ENCODE data around the gene GABRB3. TPM values are rescaled to one million over a fixed set of nuclear protein-coding genes. Genes with fewer than 3 reads are reported as not detected.

GABRB3 gene
- total and polyA plus RNA-seq, 2 of the 8 experiments (the other 6 are each of a cell fraction or from before 2014, with no cell fraction given): 98.8 to 163 TPM

DNA sequence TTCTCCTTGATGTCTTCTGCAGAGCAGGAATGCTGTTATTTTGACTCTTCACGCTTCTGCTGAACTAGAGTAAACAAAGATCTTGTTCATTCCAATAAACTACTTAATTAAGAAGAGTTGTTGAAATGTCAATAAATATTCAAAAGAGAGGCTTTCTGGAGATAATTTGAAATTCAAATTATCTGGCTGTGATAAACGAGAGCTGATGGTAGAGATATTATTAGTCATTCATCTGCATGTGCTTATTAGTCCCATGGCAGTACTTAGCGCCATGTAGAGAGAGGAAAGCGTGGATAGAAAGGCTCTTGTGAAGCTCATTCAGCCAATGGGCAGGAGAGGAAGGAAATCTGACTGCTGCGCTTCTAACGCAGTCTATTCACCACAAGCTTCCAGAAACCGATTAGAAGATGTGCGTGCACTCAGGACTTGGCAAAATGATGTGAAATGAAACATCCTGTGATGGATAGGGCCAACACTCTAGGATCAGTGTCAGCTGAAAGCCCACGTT, 251.1 kb downstream of the GABRB3 start:
- no peak overlapping the region for H3K9ac ChIP-seq (replicated peaks in 1 of 4; ENCODE audit: extremely low read depth in 1 of 4, low read depth in 3 of 4, low read length in 3 of 4)
- no peak overlapping the region for H3K23ac ChIP-seq (ENCODE audit: insufficient read length)
- ChIA-PET POLR2A (ENCODE audit: partially characterized antibody) (no interaction called here), CTCF (ENCODE audit: partially characterized antibody) (no interaction called here)
- H3K27ac ChIP-seq (ENCODE audit: low read depth, low read length): no peak overlapping the region
- DNase-seq (ENCODE audit: low read depth in 1 of 2, low spot score in 2 of 2) (no peak), FAIRE-seq (no peak)
- H4K8ac ChIP-seq (ENCODE audit: extremely low read depth, insufficient read depth, low read length): no peak overlapping the region
- H3K4me1 ChIP-seq (replicated peaks in 1 of 4; ENCODE audit: control insufficient read depth in 3 of 4, insufficient read depth in 4 of 4, low read length in 3 of 4): peaks cover 0 to 3% (median 0%) of the 10 kb centered on the region in 4 experiments; a peak in 2 of 7 replicates
- no peak overlapping the region for H3K14ac ChIP-seq (ENCODE audit: insufficient read length)
- WGBS, 2 experiments (ENCODE audit: extremely low coverage in 1 of 2, insufficient coverage in 1 of 2, insufficient read length in 1 of 2, insufficient replicate concordance in 2 of 2, low coverage in 1 of 2, low lambda C conversion rate in 2 of 2, missing lambda C conversion rate in 1 of 2): 84% methylated on average over 9 of the region's 9 CpGs; no CpG with 5 or more reads in 1 of the 2 experiments
- H3K79me1 ChIP-seq (ENCODE audit: low read depth, low read length): no peaks in the 10 kb centered on the region
- no peaks in the 10 kb centered on the region for H3K36me3 ChIP-seq (ENCODE audit: control insufficient read depth in 2 of 4, insufficient read depth in 4 of 4, low read length in 3 of 4)
- H3K79me2 ChIP-seq (ENCODE audit: control insufficient read depth in 1 of 2, insufficient read depth in 2 of 2, low read length in 2 of 2): no peaks in the 10 kb centered on the region
- H4K5ac ChIP-seq (ENCODE audit: insufficient read length, low read depth, low read length): no peak overlapping the region
- no peak overlapping the region for H4K91ac ChIP-seq (replicated peaks; ENCODE audit: insufficient read length, low read length)
- H2BK120ac ChIP-seq (replicated peaks; ENCODE audit: low read depth, low read length): no peak overlapping the region
- no peak overlapping the region for H3K4me2 ChIP-seq (ENCODE audit: insufficient read depth in 1 of 2, low read depth in 2 of 2, low read length in 2 of 2)
- no peak overlapping the region for H2BK15ac ChIP-seq (ENCODE audit: low read length)
- no peak overlapping the region for H2AK5ac ChIP-seq (ENCODE audit: low read depth, low read length)
- H3K4me3 ChIP-seq (ENCODE audit: extremely low read depth in 1 of 4, insufficient read depth in 2 of 4, low read depth in 3 of 4, low read length in 4 of 4): no peak overlapping the region
- no peaks in the 10 kb centered on the region for H4K20me1 ChIP-seq (replicated peaks in 1 of 2; ENCODE audit: control insufficient read depth in 1 of 2, insufficient read depth in 2 of 2, low read length in 2 of 2)
- no peak overlapping the region for H2BK5ac ChIP-seq (ENCODE audit: low read depth, low read length)
- H2AFZ ChIP-seq (ENCODE audit: low read length): no peak overlapping the region
- H3K4ac ChIP-seq (replicated peaks; ENCODE audit: insufficient read length, low read depth, low read length): no peak overlapping the region
- no peak overlapping the region for H2BK20ac ChIP-seq (ENCODE audit: low read length)
- H3K56ac ChIP-seq (replicated peaks; ENCODE audit: insufficient read length, low read depth, low read length): no peak overlapping the region
- no peaks in the 10 kb centered on the region for H3K23me2 ChIP-seq (ENCODE audit: low read depth, low read length)
- no peak overlapping the region for H3K18ac ChIP-seq (ENCODE audit: extremely low read depth, low read length)
- no peak overlapping the region for H2BK12ac ChIP-seq (ENCODE audit: low read depth, low read length)
- H3K27me3 ChIP-seq (replicated peaks in 1 of 4; ENCODE audit: control insufficient read depth in 3 of 4, extremely low read depth in 1 of 4, insufficient read depth in 3 of 4, low read length in 3 of 4): no peaks in the 10 kb centered on the region
- no peaks in the 10 kb centered on the region; a peak in 2 of 4 replicates for H3K9me3 ChIP-seq (ENCODE audit: insufficient read depth in 2 of 2, low read depth in 1 of 2, low read length in 1 of 2)
- TF ChIP-seq, protein P1, sequence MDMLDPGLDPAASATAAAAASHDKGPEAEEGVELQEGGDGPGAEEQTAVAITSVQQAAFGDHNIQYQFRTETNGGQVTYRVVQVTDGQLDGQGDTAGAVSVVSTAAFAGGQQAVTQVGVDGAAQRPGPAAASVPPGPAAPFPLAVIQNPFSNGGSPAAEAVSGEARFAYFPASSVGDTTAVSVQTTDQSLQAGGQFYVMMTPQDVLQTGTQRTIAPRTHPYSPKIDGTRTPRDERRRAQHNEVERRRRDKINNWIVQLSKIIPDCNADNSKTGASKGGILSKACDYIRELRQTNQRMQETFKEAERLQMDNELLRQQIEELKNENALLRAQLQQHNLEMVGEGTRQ (IDR thresholded peaks at IDR 0.05; ENCODE audit: low read length): no peak
- TF ChIP-seq POLR2A (IDR thresholded peaks at IDR 0.05; ENCODE audit: control extremely low read depth in 1 of 2, low read depth in 2 of 2, low read length in 2 of 2) (no peak), SIRT6 (IDR thresholded peaks at IDR 0.05; ENCODE audit: low read length) (no peak), GABPA (IDR thresholded peaks at IDR 0.05; ENCODE audit: borderline replicate concordance, insufficient read depth, low read length) (no peak), RNF2 (IDR thresholded peaks at IDR 0.05; ENCODE audit: borderline replicate concordance, low read depth, low read length, missing control alignments, poor library complexity, severe bottlenecking) (no peak), BCL11A (IDR thresholded peaks at IDR 0.05; ENCODE audit: low read depth in 2 of 2, low read length in 2 of 2) (no peak), TBP (IDR thresholded peaks at IDR 0.05; ENCODE audit: low read depth, low read length) (no peak), EZH2 (IDR thresholded peaks at IDR 0.05; ENCODE audit: low read depth, low read length, severe bottlenecking) (no peak)
- TF ChIP-seq, protein P2, sequence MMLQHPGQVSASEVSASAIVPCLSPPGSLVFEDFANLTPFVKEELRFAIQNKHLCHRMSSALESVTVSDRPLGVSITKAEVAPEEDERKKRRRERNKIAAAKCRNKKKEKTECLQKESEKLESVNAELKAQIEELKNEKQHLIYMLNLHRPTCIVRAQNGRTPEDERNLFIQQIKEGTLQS (IDR thresholded peaks at IDR 0.05; ENCODE audit: insufficient read depth, low read depth, low read length): no peak
- TF ChIP-seq, protein P3, sequence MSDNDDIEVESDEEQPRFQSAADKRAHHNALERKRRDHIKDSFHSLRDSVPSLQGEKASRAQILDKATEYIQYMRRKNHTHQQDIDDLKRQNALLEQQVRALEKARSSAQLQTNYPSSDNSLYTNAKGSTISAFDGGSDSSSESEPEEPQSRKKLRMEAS (IDR thresholded peaks at IDR 0.05): no peak
- TF ChIP-seq, protein P4, sequence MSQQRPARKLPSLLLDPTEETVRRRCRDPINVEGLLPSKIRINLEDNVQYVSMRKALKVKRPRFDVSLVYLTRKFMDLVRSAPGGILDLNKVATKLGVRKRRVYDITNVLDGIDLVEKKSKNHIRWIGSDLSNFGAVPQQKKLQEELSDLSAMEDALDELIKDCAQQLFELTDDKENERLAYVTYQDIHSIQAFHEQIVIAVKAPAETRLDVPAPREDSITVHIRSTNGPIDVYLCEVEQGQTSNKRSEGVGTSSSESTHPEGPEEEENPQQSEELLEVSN (IDR thresholded peaks at IDR 0.05): no peak

All from H1 (cell line).